ENCODE data around the gene TCP11.

Gene TCP11

GRCh38 chr6:35086636-35087360 is 54.3 kb downstream of the TCP11 start:
- Histone ChIP-seq H3K27me3 (ENCODE audit: control insufficient read depth, low read length) (no peaks in the 10 kb centered on the region), H3K27ac (ENCODE audit: low read depth, low read length) (no peak overlapping the region), H4K20me1 (ENCODE audit: control insufficient read depth, insufficient read depth, low read depth, low read length) (no peaks in the 10 kb centered on the region), H3K4me3 (ENCODE audit: low read length) (no peak overlapping the region), H3K4me1 (ENCODE audit: control insufficient read depth, low read length) (no peaks in the 10 kb centered on the region), H3K9me3 (ENCODE audit: control insufficient read depth, insufficient read depth, low read length) (no peaks in the 10 kb centered on the region), H3K36me3 (ENCODE audit: control insufficient read depth, low read length) (no peaks in the 10 kb centered on the region), H3K79me2 (ENCODE audit: control insufficient read depth, low read length) (no peaks in the 10 kb centered on the region), H3K9me2 (replicated peaks; ENCODE audit: control insufficient read depth, low read length) (no peaks in the 10 kb centered on the region), H3F3A (ENCODE audit: control insufficient read depth, insufficient read depth) (no peaks in the 10 kb centered on the region), H3K4me2 (ENCODE audit: low read length) (no peak overlapping the region)
- TF ChIP-seq EZH2phosphoT487 (IDR thresholded peaks at IDR 0.05; ENCODE audit: borderline replicate concordance, low read length) (no peak), CTCF (IDR thresholded peaks at IDR 0.05; ENCODE audit: low read depth, low read length, poor library complexity, severe bottlenecking) (no peak)

GRCh38 chr6:35086282-35086632 is 54.9 kb downstream of the TCP11 start:
- H3K4me1 ChIP-seq (ENCODE audit: control insufficient read depth, low read length), result no peaks in the 10 kb centered on the region
- TF ChIP-seq EZH2phosphoT487 (IDR thresholded peaks at IDR 0.05; ENCODE audit: borderline replicate concordance, low read length) (no peak), CTCF (IDR thresholded peaks at IDR 0.05; ENCODE audit: low read depth, low read length, poor library complexity, severe bottlenecking) (no peak)
- H3K4me3 ChIP-seq (ENCODE audit: low read length), result no peak overlapping the region
- no peaks in the 10 kb centered on the region for H3K9me3 ChIP-seq (ENCODE audit: control insufficient read depth, insufficient read depth, low read length)
- H3K79me2 ChIP-seq (ENCODE audit: control insufficient read depth, low read length), result no peaks in the 10 kb centered on the region
- H3K36me3 ChIP-seq (ENCODE audit: control insufficient read depth, low read length), result no peaks in the 10 kb centered on the region
- no peaks in the 10 kb centered on the region for H3K9me2 ChIP-seq (replicated peaks; ENCODE audit: control insufficient read depth, low read length)
- H3K27ac ChIP-seq (ENCODE audit: low read depth, low read length), result no peak overlapping the region
- H3F3A ChIP-seq (ENCODE audit: control insufficient read depth, insufficient read depth), result no peaks in the 10 kb centered on the region
- H3K27me3 ChIP-seq (ENCODE audit: control insufficient read depth, low read length), result no peaks in the 10 kb centered on the region
- no peaks in the 10 kb centered on the region for H4K20me1 ChIP-seq (ENCODE audit: control insufficient read depth, insufficient read depth, low read depth, low read length)
- no peak overlapping the region for H3K4me2 ChIP-seq (ENCODE audit: low read length)

GRCh38 chr6:35085359-35086281 is 55.5 kb downstream of the TCP11 start:
- Histone ChIP-seq H3K79me2 (ENCODE audit: control insufficient read depth, low read length) (no peaks in the 10 kb centered on the region), H3K9me3 (ENCODE audit: control insufficient read depth, insufficient read depth, low read length) (no peaks in the 10 kb centered on the region), H3K4me3 (ENCODE audit: low read length) (no peak overlapping the region), H3K4me1 (ENCODE audit: control insufficient read depth, low read length) (no peaks in the 10 kb centered on the region), H3K9me2 (replicated peaks; ENCODE audit: control insufficient read depth, low read length) (no peaks in the 10 kb centered on the region), H3F3A (ENCODE audit: control insufficient read depth, insufficient read depth) (no peaks in the 10 kb centered on the region), H3K4me2 (ENCODE audit: low read length) (no peak overlapping the region), H3K27ac (ENCODE audit: low read depth, low read length) (no peak overlapping the region), H3K27me3 (ENCODE audit: control insufficient read depth, low read length) (no peaks in the 10 kb centered on the region), H4K20me1 (ENCODE audit: control insufficient read depth, insufficient read depth, low read depth, low read length) (no peaks in the 10 kb centered on the region), H3K36me3 (ENCODE audit: control insufficient read depth, low read length) (no peaks in the 10 kb centered on the region)
- TF ChIP-seq CTCF (IDR thresholded peaks at IDR 0.05; ENCODE audit: low read depth, low read length, poor library complexity, severe bottlenecking), result no peak
- TF ChIP-seq EZH2phosphoT487 (IDR thresholded peaks at IDR 0.05; ENCODE audit: borderline replicate concordance, low read length), result no peak

Measured in DOHH2 (cell line).